AG09319 (cell line): Measurements from ENCODE around the gene REX1BD.
"Not testable (repeated sequence)": the region's sequence is repeated elsewhere in the genome, so short reads cannot be mapped to it uniquely, and the experiment has no call there.

Experiments
- DNase-seq: peaks from one replicate; pipeline ENCODE4 v3.0.0-alpha.2; 2010; ENCODE audit warnings: low read depth; ENCODE audit errors: extremely low read depth
- TF ChIP-seq, protein P1 (sequence below): IDR thresholded peaks from 2 replicates; pipeline ENCODE4 v1.5.1; 2011; ENCODE audit warnings: low read depth, mild to moderate bottlenecking, inconsistent platforms, low read length, moderate library complexity

Gene REX1BD

DNA sequence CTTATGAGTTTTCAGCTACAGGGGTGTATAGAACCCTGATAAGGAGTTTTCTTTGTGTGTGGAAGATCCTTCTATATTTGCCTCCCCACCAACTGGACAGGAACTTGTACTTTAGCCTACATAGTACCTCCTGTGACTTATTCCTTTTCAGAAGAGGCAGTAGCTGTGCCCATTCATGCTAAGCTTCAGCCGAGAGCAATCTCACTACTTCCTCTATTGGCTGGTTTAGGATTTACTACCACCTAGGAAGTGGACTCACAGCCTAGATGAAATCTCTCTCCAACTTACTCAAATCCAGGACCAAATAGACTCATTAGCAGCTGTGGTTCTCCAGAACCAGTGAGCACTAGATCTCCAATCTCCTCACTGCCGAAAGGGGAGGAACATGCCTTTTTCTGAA, 2.3 kb upstream of the REX1BD start:
- TF ChIP-seq, protein P1, sequence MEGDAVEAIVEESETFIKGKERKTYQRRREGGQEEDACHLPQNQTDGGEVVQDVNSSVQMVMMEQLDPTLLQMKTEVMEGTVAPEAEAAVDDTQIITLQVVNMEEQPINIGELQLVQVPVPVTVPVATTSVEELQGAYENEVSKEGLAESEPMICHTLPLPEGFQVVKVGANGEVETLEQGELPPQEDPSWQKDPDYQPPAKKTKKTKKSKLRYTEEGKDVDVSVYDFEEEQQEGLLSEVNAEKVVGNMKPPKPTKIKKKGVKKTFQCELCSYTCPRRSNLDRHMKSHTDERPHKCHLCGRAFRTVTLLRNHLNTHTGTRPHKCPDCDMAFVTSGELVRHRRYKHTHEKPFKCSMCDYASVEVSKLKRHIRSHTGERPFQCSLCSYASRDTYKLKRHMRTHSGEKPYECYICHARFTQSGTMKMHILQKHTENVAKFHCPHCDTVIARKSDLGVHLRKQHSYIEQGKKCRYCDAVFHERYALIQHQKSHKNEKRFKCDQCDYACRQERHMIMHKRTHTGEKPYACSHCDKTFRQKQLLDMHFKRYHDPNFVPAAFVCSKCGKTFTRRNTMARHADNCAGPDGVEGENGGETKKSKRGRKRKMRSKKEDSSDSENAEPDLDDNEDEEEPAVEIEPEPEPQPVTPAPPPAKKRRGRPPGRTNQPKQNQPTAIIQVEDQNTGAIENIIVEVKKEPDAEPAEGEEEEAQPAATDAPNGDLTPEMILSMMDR = no peak
- no peak for DNase-seq

DNA sequence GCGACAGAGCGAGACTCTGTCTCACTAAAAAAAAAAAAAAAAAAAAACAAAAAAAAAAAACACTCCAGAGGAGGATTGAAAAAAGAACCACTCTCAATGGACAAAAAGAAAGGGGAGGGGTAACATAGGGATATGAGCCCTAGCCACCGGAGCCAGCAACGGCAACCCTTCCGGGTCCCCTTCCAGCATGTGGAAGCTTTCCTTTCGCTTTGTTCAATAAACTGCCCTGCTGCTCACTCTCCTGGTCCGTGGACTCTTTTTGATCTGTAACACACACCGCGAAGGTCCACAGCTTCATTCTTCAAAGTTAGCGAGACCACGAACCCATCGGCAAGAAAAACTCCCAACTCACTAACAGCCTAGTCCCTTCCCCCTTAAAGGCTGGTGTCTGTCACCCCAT, 1.0 kb upstream of the REX1BD start:
- DNase-seq = no peak
- TF ChIP-seq, protein P1 = no peak

DNA sequence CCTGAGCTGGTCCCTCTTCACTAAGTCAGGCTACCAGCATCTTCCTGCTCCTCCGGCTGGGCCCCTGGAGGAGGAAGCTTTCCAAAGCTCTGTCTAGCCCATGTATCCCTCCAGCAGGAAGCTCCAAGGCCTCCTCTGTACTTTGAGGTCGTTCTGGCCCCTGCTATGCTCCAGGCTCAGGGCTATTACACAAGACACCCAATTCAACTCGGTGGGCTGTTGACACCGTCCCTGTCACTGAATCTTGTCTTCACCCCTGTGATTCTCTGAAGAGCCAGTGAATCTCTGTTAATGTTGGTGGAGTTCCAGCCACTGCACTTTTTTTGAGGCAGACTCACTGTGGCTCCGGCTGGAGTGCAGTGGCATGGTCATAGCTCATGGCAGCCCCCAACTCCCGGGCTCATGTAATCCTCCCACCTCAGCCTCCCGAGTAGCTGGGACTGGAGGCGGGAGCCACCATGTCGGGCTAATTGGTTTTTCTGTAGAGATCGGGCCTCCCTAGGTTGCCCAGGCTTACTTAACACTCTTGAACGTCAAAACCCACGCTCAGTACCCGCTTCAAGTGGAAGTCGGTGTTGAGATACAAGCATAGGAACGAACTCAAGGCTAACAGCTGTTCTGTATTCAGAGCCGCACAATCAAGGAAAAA, 512 bp upstream of the REX1BD start:
- DNase-seq = no peak
- TF ChIP-seq, protein P1 = no peak

DNA sequence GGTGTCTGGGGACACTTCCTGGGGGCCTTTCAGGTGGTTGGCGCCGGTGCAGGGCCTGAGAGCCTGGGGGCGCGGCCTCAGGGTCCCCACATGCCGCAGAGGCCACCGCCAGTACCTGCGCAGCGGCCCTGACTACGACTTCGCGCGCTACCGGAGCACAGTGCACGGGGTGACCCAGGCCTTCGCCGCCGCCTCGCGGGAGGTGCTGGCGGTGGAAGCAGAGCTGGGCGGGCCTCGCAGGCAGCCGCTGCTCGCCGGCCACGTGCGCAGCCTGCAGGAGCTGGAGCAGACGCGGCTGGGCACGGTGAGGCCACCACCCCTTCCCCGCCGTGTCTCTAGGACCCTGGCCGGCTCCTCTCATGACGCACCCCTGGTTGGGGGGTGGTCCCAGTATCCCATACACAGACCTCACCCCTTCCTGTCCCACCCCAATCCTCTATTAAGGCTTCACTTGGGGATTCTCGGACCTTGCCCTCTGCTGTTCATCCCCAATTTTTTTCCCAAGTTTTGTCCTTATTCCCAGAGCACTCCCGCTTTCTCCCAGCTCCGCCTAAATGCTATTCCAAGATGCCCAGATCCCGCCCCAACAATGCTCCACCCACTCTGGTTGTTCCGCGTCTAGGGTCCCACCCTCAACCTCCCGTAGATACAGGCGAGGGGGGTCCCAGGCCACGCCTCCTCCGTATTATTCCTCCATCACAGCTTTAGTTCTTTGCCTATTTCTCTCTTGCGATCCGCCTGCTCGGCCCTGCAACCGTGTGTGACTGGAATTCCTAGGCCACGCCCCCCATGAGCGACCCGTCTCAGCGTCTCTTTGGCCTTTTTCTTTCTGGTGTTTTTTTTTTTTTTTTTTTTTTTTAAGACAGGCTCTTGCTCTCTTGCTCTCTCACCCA, 1.0 kb downstream of the REX1BD start:
- DNase-seq = no peak
- TF ChIP-seq, protein P1 = no peak

DNA sequence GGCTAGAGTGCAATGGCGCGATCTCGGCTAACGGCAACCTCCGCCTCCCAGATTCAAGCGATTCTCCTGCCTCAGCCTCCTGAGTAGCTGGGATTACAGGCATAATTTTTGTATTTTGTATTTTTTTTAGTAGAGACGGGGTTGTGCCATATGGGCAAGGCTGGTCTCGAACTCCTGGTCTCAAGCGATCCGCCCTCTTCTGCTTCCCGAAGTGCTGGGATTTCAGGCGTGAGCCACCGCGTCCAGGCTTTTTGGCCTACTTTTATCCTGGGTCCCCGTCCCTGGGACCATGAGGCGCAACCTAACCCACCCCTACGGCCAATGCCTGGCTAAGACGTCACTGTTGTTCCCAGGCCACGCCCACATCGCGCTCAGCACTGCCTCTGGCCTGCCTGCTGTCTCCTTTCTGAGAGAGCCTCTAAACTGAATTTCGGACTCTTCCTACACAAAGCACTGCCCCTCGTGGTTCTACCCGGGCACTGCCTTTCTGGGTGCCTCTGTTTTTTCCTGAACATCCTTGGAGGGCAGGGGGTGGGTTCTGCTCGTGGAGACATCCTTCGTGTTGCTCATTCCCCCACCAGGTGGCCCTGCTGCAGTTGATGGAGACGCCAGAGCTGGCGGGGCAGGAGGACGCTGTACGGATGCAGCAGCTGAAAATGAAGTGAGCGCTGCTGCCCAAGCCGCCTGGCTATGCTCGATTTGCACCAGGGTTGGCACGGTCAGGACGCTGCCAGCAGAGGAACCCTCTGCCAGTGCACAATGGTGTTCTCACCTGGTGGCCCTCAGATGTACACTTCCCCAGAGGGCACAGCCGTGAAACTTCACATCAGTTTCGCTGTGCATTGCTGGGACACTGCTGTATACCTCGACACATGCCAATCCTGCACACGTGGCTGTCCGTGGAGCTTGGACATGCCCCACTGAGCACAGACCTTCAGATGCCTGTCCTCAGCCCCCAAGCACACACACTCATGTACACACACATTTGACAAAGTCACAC, 2.0 kb downstream of the REX1BD start:
- DNase-seq = no peak
- TF ChIP-seq, protein P1 = peak; percentile 43

DNA sequence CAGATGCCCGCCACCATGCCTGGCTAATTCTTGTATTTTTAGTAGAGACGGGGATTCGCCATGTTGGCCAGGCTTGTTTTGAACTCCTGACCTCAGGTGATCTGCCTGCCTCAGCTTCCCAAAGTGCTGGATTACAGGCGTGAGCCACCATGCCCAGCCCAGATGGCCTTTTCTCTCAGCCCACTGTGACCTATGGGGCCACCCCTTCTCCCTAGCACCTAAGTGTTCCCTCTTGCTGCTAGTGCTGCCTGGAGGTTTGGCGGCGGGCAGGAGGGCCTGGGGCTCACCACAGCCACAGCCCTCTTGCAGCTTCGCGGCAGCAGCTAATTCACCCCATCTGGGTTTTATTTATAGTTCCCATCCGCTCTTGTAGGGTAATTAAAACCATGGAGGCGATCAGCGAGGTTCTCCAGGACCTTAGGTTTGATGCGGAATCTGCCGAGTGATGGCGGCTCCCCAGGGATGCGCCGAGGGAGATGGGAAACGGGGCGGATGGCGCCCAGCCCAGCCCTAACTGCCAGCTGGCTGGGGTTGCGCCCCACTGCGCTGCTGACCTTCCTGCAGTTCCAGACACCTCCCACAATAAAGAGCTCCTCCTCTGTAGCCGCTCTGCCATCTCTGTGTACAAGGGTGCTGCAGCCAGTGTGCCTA, 3.3 kb downstream of the REX1BD start:
- peak; percentile 76 for DNase-seq
- TF ChIP-seq, protein P1 = no peak

DNA sequence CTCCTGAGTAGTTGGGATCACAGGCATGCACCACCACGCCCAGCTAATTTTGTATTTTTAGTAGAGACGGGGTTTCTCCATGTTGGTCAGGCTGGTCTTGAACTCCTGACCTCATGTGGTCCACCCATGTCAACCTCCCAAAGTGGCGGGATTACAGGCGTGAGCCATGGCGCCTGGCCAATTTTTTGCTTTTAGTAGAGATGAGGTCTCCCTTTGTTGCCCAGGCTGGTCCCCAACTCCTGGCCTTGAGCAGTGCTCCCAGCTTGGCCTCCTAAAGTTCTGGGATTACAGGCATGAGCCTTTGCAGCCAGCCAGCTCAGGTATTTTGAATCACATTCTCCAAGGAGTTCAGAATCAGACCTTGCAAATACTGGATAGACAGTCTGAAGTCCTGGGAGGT, 4.1 kb downstream of the REX1BD start:
- DNase-seq = not testable (repeated sequence)
